Ishikawa (cell line): Measurements from ENCODE around the gene SHMT1.

Experiments used
- CEBPB ChIP-seq: IDR thresholded peaks from 2 replicates; pipeline ENCODE4 v1.6.1; 2012
- CREB1 ChIP-seq: IDR thresholded peaks from 2 replicates; pipeline ENCODE4 v1.6.1; 2012; ENCODE audit warnings: low read depth
- EGR1 ChIP-seq: IDR thresholded peaks from 2 replicates; pipeline ENCODE4 v1.6.1; 2012
- EP300 ChIP-seq: IDR thresholded peaks from 2 replicates; pipeline ENCODE4 v1.6.1; 2012; ENCODE audit warnings: borderline replicate concordance
- FOXM1 ChIP-seq: IDR thresholded peaks from 2 replicates; pipeline ENCODE4 v1.6.1; 2012; ENCODE audit warnings: low read depth, borderline replicate concordance
- NFIC ChIP-seq: IDR thresholded peaks from 2 replicates; pipeline ENCODE4 v1.6.1; 2012
- RAD21 ChIP-seq: IDR thresholded peaks from 2 replicates; pipeline ENCODE4 v1.6.1; 2012; ENCODE audit warnings: low read depth
- TAF1 ChIP-seq: IDR thresholded peaks from 2 replicates; pipeline ENCODE4 v1.6.1; 2012; ENCODE audit warnings: low read depth, mild to moderate bottlenecking
- TCF12 ChIP-seq: IDR thresholded peaks from 2 replicates; pipeline ENCODE4 v1.6.1; 2012; ENCODE audit warnings: low read depth
- TEAD4 ChIP-seq: IDR thresholded peaks from 2 replicates; pipeline ENCODE4 v1.6.1; 2012
- YY1 ChIP-seq: IDR thresholded peaks from 2 replicates; pipeline ENCODE4 v1.6.1; 2012; ENCODE audit warnings: low read depth
- ZBTB7A ChIP-seq: IDR thresholded peaks from 2 replicates; pipeline ENCODE4 v1.6.1; 2012; ENCODE audit warnings: low read depth
- TF ChIP-seq, protein P1 (sequence below): IDR thresholded peaks from 2 replicates; pipeline ENCODE4 v1.6.1; 2012
- TF ChIP-seq, protein P2 (sequence below): IDR thresholded peaks from 2 replicates; pipeline ENCODE4 v1.6.1; 2012; ENCODE audit warnings: low read depth, mild to moderate bottlenecking
- TF ChIP-seq, protein P3 (sequence below): IDR thresholded peaks from 2 replicates; pipeline ENCODE4 v1.6.1; 2012

The SHMT1 gene

DNA sequence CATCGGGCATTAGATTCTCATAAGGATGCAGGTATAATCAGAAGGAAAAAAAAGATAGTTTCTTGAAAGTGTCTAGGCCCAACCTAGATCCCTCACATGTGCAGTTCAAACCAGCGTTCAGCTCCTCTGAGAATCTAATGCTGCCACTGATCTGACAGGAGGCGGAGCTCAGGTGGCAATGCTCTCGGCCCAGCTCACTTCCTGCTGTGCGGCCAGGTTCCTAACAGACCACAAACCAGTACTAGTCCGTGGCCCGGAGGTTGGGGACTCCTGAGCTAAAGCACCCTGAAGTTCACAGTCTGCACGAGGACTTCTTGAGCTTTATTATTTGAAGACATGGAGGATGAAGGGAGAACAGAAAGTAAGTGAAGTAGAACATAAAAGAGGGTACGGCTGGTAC, 31.5 kb downstream of the SHMT1 start:
- TF ChIP-seq, protein P1, sequence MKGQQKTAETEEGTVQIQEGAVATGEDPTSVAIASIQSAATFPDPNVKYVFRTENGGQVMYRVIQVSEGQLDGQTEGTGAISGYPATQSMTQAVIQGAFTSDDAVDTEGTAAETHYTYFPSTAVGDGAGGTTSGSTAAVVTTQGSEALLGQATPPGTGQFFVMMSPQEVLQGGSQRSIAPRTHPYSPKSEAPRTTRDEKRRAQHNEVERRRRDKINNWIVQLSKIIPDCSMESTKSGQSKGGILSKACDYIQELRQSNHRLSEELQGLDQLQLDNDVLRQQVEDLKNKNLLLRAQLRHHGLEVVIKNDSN, result no peak
- TF ChIP-seq FOXM1 (no peak), YY1 (no peak)

DNA sequence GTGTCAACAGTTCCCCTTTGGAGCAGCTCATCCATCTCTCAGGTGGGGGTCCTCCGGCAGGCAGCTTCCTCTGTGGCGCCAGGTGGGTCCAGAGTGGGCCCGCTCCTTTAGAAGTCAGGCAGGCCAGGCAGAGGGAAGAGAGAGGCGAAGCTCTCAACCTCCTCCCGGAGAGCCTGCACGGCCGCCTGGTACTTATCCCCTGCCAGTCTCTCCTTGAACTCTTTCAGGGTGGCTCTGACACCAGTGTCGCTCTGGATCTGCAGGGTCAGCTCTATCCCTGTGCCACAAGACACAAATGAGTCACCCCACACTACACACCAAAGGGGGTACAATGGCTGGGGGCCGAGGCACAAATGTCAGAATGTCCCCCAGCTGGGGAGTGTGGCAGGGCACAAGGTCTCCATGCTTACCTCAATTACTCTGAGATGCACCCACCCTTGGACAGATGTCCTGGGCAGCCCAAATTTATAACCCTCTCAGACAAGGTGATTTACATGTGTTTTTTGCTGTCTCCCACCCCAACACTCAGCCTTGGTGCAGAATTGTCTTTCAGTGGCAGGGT, 34.6 kb downstream of the SHMT1 start:
- no peak for TF ChIP-seq CREB1
- no peak for TF ChIP-seq EP300
- no peak for TF ChIP-seq TAF1
- TF ChIP-seq YY1, result no peak
- TF ChIP-seq, protein P2, sequence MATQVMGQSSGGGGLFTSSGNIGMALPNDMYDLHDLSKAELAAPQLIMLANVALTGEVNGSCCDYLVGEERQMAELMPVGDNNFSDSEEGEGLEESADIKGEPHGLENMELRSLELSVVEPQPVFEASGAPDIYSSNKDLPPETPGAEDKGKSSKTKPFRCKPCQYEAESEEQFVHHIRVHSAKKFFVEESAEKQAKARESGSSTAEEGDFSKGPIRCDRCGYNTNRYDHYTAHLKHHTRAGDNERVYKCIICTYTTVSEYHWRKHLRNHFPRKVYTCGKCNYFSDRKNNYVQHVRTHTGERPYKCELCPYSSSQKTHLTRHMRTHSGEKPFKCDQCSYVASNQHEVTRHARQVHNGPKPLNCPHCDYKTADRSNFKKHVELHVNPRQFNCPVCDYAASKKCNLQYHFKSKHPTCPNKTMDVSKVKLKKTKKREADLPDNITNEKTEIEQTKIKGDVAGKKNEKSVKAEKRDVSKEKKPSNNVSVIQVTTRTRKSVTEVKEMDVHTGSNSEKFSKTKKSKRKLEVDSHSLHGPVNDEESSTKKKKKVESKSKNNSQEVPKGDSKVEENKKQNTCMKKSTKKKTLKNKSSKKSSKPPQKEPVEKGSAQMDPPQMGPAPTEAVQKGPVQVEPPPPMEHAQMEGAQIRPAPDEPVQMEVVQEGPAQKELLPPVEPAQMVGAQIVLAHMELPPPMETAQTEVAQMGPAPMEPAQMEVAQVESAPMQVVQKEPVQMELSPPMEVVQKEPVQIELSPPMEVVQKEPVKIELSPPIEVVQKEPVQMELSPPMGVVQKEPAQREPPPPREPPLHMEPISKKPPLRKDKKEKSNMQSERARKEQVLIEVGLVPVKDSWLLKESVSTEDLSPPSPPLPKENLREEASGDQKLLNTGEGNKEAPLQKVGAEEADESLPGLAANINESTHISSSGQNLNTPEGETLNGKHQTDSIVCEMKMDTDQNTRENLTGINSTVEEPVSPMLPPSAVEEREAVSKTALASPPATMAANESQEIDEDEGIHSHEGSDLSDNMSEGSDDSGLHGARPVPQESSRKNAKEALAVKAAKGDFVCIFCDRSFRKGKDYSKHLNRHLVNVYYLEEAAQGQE, result no peak
- TF ChIP-seq NFIC, result no peak

DNA sequence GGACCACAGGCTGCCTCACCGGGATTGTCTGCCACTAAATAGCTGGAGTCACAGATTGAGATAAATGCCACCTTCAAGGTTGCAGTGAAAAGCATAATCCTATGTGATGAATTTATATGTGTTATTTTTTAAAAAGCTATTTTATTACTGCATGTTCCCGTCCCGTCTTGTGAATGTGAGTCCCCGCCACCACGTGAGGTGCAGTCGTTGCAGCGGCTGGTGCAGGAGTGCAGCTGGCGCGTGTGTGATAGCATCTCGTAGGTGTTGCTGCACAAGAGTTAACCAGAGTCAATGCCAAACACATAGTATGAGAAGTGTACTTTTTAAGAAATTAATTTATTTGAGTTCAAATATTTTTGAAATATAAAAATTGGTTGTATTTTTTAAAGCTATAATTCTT, 35.8 kb downstream of the SHMT1 start:
- TF ChIP-seq CEBPB (no peak), TAF1 (no peak), EGR1 (no peak), TCF12 (no peak), CREB1 (no peak), FOXM1 (no peak), RAD21 (no peak), TEAD4 (no peak)
- TF ChIP-seq, protein P2, result no peak
- TF ChIP-seq, protein P1, result no peak

DNA sequence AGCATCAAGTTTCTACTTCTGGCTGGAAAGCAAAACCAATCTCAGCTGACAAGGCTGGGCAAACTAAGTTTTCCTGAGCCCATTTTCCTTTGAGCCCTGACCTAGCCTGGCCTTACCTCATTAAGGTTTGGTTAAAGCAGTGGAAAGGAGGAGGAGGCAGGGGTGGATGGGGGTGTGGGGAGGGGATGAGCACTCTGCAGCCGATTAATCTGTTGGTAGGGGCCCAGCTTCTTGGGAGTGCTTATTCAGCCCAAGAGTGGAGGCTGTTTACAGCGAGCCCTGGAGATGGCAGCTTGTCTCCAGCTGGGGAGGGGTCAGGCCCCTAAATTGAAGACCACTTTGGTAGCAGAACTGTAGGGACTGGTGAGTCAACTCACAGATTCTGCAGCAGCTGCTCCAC, 36.3 kb downstream of the SHMT1 start:
- TF ChIP-seq TAF1 (0 out of 2 replicates have a peak, but pooled peaks have one; percentile 25), TCF12 (no peak)

DNA sequence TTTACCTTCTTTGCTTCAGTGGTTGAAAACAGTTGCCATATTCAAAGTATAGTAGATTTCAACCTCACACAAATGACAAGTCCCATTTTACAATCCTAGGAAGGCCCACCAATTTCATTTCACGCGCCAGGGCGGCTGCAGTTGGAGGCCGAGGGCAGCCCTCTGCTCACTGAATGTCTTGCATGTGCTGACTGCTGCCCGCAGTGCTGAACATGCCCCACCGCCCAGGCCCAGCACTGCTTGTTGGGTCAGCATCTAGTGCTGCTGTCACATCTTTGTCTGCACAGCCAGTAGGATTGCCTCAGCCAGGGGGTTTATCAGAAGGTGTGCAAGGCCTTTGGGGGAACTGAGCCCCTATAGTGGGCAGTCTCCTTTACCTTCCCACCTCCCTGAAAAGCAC, 36.8 kb downstream of the SHMT1 start:
- TF ChIP-seq NFIC (no peak), CREB1 (no peak), CEBPB (no peak), EP300 (no peak), YY1 (no peak), TAF1 (no peak), TEAD4 (no peak), TCF12 (no peak), FOXM1 (no peak), ZBTB7A (no peak), EGR1 (no peak), RAD21 (no peak)
- TF ChIP-seq, protein P2, result no peak
- TF ChIP-seq, protein P1, result no peak
- TF ChIP-seq, protein P3, sequence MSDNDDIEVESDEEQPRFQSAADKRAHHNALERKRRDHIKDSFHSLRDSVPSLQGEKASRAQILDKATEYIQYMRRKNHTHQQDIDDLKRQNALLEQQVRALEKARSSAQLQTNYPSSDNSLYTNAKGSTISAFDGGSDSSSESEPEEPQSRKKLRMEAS, result no peak
